ENCODE measurements around the gene BMERB1. TPM values are rescaled to one million over a fixed set of nuclear protein-coding genes. Genes with fewer than 3 reads are reported as not detected.

BMERB1 gene
- total and polyA plus RNA-seq, 2 experiments from 2014 or later = 17.3 to 28.1 TPM

GRCh38 chr16:15597822-15598647 lies 163.6 kb downstream of the BMERB1 start (continued):
- TF ChIP-seq ZNF462 (CRISPR knock-in tag; IDR thresholded peaks at IDR 0.05) (no peak), STAT1 (IDR thresholded peaks at IDR 0.05; ENCODE audit: unreplicated experiment) (no peak), ZNF114 (CRISPR knock-in tag; IDR thresholded peaks at IDR 0.05) (no peak)
- TF ChIP-seq, protein P1, sequence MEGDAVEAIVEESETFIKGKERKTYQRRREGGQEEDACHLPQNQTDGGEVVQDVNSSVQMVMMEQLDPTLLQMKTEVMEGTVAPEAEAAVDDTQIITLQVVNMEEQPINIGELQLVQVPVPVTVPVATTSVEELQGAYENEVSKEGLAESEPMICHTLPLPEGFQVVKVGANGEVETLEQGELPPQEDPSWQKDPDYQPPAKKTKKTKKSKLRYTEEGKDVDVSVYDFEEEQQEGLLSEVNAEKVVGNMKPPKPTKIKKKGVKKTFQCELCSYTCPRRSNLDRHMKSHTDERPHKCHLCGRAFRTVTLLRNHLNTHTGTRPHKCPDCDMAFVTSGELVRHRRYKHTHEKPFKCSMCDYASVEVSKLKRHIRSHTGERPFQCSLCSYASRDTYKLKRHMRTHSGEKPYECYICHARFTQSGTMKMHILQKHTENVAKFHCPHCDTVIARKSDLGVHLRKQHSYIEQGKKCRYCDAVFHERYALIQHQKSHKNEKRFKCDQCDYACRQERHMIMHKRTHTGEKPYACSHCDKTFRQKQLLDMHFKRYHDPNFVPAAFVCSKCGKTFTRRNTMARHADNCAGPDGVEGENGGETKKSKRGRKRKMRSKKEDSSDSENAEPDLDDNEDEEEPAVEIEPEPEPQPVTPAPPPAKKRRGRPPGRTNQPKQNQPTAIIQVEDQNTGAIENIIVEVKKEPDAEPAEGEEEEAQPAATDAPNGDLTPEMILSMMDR (conservative IDR thresholded peaks at IDR 0.05; ENCODE audit: low read depth in 2 of 2) = no peak

DNA sequence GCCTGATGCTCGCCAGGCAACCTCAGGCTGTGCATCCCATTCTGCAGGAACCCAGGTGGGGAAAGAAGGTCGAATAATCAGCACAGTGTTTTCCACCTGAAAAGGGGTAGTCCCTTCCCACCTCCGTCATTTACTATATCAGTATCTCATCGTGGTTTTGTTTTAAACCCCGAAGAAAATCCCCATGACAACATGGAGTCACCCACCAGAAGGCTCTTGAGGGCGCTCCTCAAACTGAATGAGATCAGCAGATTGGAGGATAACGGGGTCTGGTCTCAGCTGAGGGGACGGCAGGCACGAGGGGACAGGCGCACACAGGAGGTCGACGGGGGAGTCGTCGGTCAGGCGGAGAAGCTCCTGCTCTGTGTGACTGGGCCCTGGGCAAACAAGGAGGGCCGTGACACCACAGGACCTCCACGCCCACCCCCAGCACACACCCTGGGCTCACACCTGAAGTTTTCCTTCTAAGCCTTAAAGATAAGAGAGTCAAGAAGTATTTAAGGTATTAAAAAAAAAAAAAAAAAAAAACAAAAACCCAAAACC lies 164.3 kb downstream of the BMERB1 start:
- no peak overlapping the region for H3K4me3 ChIP-seq
- H2AFZ ChIP-seq = no peak overlapping the region
- peaks cover 25% of the 10 kb centered on the region for H3K36me3 ChIP-seq (ENCODE audit: insufficient read depth)
- Mint-ChIP-seq H3K36me3 (ENCODE audit: low read depth) (peaks cover 48% of the 10 kb centered on the region), H3K27ac (no peak overlapping the region), H3K27me3 (ENCODE audit: insufficient read depth, low read depth, poor library complexity) (peaks cover 5% of the 10 kb centered on the region), H3K9me3 (no peaks in the 10 kb centered on the region), H3K4me1 (peaks cover 9% of the 10 kb centered on the region), H3K4me3 (no peak overlapping the region)
- H4K20me1 ChIP-seq (replicated peaks; ENCODE audit: insufficient read depth) = peaks cover 24% of the 10 kb centered on the region
- DNase-seq (ENCODE audit: low spot score) (no peak), ATAC-seq (no peak)
- H3F3A ChIP-seq (replicated peaks; ENCODE audit: low read depth) = no peaks in the 10 kb centered on the region
- no peak overlapping the region for H3K27ac ChIP-seq (ENCODE audit: low read depth)
- TF ChIP-seq, protein P1 (conservative IDR thresholded peaks at IDR 0.05; ENCODE audit: low read depth in 2 of 2) = no peak
- TF ChIP-seq, protein P2, sequence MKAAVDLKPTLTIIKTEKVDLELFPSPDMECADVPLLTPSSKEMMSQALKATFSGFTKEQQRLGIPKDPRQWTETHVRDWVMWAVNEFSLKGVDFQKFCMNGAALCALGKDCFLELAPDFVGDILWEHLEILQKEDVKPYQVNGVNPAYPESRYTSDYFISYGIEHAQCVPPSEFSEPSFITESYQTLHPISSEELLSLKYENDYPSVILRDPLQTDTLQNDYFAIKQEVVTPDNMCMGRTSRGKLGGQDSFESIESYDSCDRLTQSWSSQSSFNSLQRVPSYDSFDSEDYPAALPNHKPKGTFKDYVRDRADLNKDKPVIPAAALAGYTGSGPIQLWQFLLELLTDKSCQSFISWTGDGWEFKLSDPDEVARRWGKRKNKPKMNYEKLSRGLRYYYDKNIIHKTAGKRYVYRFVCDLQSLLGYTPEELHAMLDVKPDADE (IDR thresholded peaks at IDR 0.05) = no peak
- H3K79me2 ChIP-seq (replicated peaks; ENCODE audit: insufficient read depth) = no peaks in the 10 kb centered on the region
- no peaks in the 10 kb centered on the region for H3K27me3 ChIP-seq (ENCODE audit: insufficient read depth)
- no peaks in the 10 kb centered on the region for H3K9me2 ChIP-seq (ENCODE audit: insufficient read depth)
- no peaks in the 10 kb centered on the region for H3K4me1 ChIP-seq (ENCODE audit: insufficient read depth)
- H3K4me2 ChIP-seq = no peak overlapping the region
